Calu3 (cell line): Measurements from ENCODE around the gene DYNAP. TPM values are rescaled to one million over a fixed set of nuclear protein-coding genes. Genes with fewer than 3 reads are reported as not detected.
A peak's percentile ranks its signal among the peaks of the same experiment; 100 is the strongest.

Experiments
- BruUV-seq: library from RNA; stranded (reverse); fragments of 400-500 nt; replicated peaks from 2 replicates; lab custom pipeline; 2021; lab: Mats Ljungman, UMichigan
- CTCF ChIA-PET: fragments of 300-600 bp; sonication (Branson Sonifier 250); formaldehyde crosslinking; loops from one replicate; lab custom pipeline; 2022; ENCODE audit warnings: antibody characterized with exemption; lab: Charles Lee
- DNase-seq: peaks from one replicate; pipeline ENCODE4 v3.0.0; 2022
- H3K27ac Mint-ChIP-seq: one replicate; pipeline ENCODE4 v1.8.0; 2022; ENCODE audit warnings: mixed read lengths; ENCODE audit not compliant: unreplicated experiment
- H3K27me3 Mint-ChIP-seq: one replicate; pipeline ENCODE4 v1.8.0; 2022; ENCODE audit warnings: mixed read lengths; ENCODE audit not compliant: unreplicated experiment
- H3K36me3 Mint-ChIP-seq: one replicate; pipeline ENCODE4 v1.8.0; 2022; ENCODE audit warnings: mild to moderate bottlenecking, moderate library complexity, mixed read lengths; ENCODE audit not compliant: insufficient read depth, unreplicated experiment
- H3K4me1 Mint-ChIP-seq: one replicate; pipeline ENCODE4 v1.8.0; 2022; ENCODE audit warnings: mild to moderate bottlenecking, low read depth, mixed read lengths; ENCODE audit not compliant: unreplicated experiment
- H3K4me3 Mint-ChIP-seq: one replicate; pipeline ENCODE4 v1.8.0; 2022; ENCODE audit warnings: mild to moderate bottlenecking, low read depth, moderate library complexity, mixed read lengths; ENCODE audit not compliant: unreplicated experiment
- H3K9me3 Mint-ChIP-seq: one replicate; pipeline ENCODE4 v1.8.0; 2022; ENCODE audit warnings: low read depth, mixed read lengths; ENCODE audit not compliant: unreplicated experiment
- intact Hi-C: fragments of 100-400 bp; cut with micrococcal nuclease; formaldehyde crosslinking; loops from one replicate; pipeline ENCODE4 v1.10.0; 2022; ENCODE audit not compliant: unreplicated experiment
- total RNA-seq: library from RNA; stranded (reverse); gene quantifications from 2 replicates; pipeline ENCODE4 v1.2.3, GENCODE V29; 2022
- TF ChIP-seq, protein P1 (sequence below): fragments of 200-600 bp; IDR thresholded peaks from one replicate; pipeline ENCODE4 v1.8.0; 2022; ENCODE audit warnings: antibody characterized with exemption; ENCODE audit not compliant: unreplicated experiment

DYNAP gene
- total RNA-seq, 1 experiment from 2014 or later, result not detected

DNA sequence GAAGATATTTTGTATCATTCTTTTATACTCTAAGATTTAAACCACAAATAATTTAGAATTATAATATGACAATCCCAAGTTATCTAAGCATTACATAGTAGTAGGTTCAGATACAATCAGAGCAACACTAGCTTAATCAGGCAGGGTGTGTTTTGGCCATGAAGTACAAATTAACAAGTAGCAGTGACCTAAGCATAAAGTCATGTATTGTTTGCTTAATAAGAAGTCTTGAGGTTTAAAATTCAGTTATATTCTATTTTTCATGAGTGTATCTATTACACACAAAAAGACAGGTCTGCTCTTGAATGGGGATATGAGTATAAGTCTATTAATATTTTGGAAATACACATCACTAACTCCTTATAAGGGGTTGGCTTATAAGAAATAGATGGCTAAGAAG, 39.9 kb downstream of the DYNAP start:
- Mint-ChIP-seq H3K4me3 (no peak overlapping the region), H3K36me3 (no peaks in the 10 kb centered on the region), H3K9me3 (peaks cover 4% of the 10 kb centered on the region), H3K27me3 (no peaks in the 10 kb centered on the region), H3K4me1 (no peaks in the 10 kb centered on the region), H3K27ac (no peak overlapping the region)
- TF ChIP-seq, protein P1, sequence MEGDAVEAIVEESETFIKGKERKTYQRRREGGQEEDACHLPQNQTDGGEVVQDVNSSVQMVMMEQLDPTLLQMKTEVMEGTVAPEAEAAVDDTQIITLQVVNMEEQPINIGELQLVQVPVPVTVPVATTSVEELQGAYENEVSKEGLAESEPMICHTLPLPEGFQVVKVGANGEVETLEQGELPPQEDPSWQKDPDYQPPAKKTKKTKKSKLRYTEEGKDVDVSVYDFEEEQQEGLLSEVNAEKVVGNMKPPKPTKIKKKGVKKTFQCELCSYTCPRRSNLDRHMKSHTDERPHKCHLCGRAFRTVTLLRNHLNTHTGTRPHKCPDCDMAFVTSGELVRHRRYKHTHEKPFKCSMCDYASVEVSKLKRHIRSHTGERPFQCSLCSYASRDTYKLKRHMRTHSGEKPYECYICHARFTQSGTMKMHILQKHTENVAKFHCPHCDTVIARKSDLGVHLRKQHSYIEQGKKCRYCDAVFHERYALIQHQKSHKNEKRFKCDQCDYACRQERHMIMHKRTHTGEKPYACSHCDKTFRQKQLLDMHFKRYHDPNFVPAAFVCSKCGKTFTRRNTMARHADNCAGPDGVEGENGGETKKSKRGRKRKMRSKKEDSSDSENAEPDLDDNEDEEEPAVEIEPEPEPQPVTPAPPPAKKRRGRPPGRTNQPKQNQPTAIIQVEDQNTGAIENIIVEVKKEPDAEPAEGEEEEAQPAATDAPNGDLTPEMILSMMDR, result no peak
- CTCF ChIA-PET, result interaction anchor here (0.7 kb wide), 1 partner anchor 196 kb away, joined by 3 read pairs; no protein-coding TSS in a partner anchor
- DNase-seq, result no peak
- intact Hi-C loops, result no loop called here
- BruUV-seq, result no TSS peak

GRCh38 chr18:54636217-54636616, 45.2 kb downstream of the DYNAP start:
- no peak overlapping the region for H3K27ac Mint-ChIP-seq
- intact Hi-C loops, result no loop called here
- BruUV-seq, result no TSS peak
- no peaks in the 10 kb centered on the region for H3K27me3 Mint-ChIP-seq
- no peak overlapping the region for H3K4me3 Mint-ChIP-seq
- TF ChIP-seq, protein P1, result no peak
- no peaks in the 10 kb centered on the region for H3K36me3 Mint-ChIP-seq
- no peak for DNase-seq
- CTCF ChIA-PET, result no interaction called here
- H3K9me3 Mint-ChIP-seq, result no peaks in the 10 kb centered on the region
- no peaks in the 10 kb centered on the region for H3K4me1 Mint-ChIP-seq

- intact Hi-C loops, result no loop called here
- CTCF ChIA-PET, result no interaction called here
- Mint-ChIP-seq H3K4me3 (no peak overlapping the region), H3K27me3 (no peaks in the 10 kb centered on the region), H3K27ac (no peak overlapping the region), H3K36me3 (no peaks in the 10 kb centered on the region), H3K4me1 (no peaks in the 10 kb centered on the region), H3K9me3 (no peaks in the 10 kb centered on the region)
- BruUV-seq, result no TSS peak
- no peak for DNase-seq
- TF ChIP-seq, protein P1, result no peak
These were observed 50.7 kb downstream of the DYNAP start for GRCh38 chr18:54641734-54642133.

DNA sequence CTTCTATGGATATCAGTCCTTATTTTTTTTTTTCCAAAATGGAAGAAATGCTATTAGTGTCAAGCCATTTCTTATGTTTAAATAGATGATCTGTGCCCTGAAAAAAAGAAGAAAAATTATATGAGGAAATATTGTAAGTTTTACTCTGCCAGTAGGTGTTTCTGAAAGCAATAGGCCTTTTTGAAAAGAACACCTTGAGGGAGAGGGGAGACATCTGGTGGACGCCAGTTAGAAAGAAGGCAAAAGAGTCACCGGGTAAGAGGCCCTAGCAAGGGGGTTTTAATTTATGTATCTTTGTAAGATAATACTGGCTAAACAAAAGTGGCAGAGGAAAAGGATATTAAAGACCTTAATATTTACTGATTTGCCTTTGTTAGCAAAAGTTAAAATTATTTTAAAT, 56.1 kb downstream of the DYNAP start:
- Mint-ChIP-seq H3K27me3 (no peaks in the 10 kb centered on the region), H3K4me1 (no peaks in the 10 kb centered on the region), H3K4me3 (no peak overlapping the region), H3K9me3 (no peaks in the 10 kb centered on the region), H3K36me3 (no peaks in the 10 kb centered on the region), H3K27ac (peak overlapping the region; percentile 4)
- peak; percentile 48 for DNase-seq
- CTCF ChIA-PET, result no interaction called here
- TF ChIP-seq, protein P1, result peak; percentile 56
- BruUV-seq, result no TSS peak
- intact Hi-C loops, result loop anchor here (1.0 to 5.0 kb wide), 4 partner anchors 40 to 255 kb away; no protein-coding TSS in a partner anchor

Other genes with a start within 250 kb of the DYNAP start
- not detected in 2 replicates for gene STARD6, start 233.4 kb upstream of the DYNAP start, total RNA-seq
- gene C18orf54, start 233.3 kb upstream of the DYNAP start, total RNA-seq, result 9.3 and 9.7 TPM in 2 replicates
- gene RAB27B, start 237.2 kb downstream of the DYNAP start, total RNA-seq, result 38.3 and 60.6 TPM in 2 replicates